Measurements from ENCODE around the gene CFAP61. TPM values are rescaled to one million over a fixed set of nuclear protein-coding genes. Genes with fewer than 3 reads are reported as not detected.
A peak's percentile ranks its signal among the peaks of the same experiment; 100 is the strongest.

The CFAP61 gene
- total and polyA plus RNA-seq, 2 donors from 2014 or later: 0.58 to 2.6 TPM

DNA sequence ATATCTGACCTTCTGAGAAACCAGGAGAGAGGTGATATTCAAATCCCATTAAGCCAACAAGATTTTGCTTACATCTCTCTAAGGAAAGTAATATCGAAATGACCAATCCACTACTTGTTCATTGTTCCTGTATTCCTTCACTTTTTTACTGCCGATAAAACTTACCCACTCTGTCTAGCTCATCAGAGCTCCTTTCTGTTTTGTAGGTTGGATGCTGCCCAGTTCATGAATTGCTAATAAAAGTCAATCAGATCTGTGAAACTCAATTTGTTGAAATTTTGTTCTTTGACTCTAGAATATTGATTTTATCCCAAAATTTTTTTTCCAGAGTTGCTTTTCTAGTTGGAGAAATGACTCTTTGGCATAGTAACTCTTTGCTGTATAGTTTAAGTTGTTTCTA lies 166.7 kb downstream of the CFAP61 start:
- FAIRE-seq (no peak), DNase-seq (no peak)
- H3K27me3 ChIP-seq (ENCODE audit: control insufficient read depth, insufficient read depth, low read length): no peaks in the 10 kb centered on the region
- no peak overlapping the region for H3K4me3 ChIP-seq (ENCODE audit: low read length in 3 of 3)
- TF ChIP-seq, protein P1, sequence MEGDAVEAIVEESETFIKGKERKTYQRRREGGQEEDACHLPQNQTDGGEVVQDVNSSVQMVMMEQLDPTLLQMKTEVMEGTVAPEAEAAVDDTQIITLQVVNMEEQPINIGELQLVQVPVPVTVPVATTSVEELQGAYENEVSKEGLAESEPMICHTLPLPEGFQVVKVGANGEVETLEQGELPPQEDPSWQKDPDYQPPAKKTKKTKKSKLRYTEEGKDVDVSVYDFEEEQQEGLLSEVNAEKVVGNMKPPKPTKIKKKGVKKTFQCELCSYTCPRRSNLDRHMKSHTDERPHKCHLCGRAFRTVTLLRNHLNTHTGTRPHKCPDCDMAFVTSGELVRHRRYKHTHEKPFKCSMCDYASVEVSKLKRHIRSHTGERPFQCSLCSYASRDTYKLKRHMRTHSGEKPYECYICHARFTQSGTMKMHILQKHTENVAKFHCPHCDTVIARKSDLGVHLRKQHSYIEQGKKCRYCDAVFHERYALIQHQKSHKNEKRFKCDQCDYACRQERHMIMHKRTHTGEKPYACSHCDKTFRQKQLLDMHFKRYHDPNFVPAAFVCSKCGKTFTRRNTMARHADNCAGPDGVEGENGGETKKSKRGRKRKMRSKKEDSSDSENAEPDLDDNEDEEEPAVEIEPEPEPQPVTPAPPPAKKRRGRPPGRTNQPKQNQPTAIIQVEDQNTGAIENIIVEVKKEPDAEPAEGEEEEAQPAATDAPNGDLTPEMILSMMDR (IDR thresholded peaks at IDR 0.05; ENCODE audit: borderline replicate concordance, extremely low read depth, insufficient read depth): no peak
- H3K36me3 ChIP-seq (ENCODE audit: control insufficient read depth in 2 of 3, insufficient read depth in 3 of 3, low read length in 3 of 3): no peaks in the 10 kb centered on the region
- no peak overlapping the region for H3K27ac ChIP-seq (ENCODE audit: low read depth in 2 of 2, low read length in 2 of 2)
- intact Hi-C loops (cut with DNase I): no loop called here
- no peaks in the 10 kb centered on the region for H3K9me3 ChIP-seq (ENCODE audit: control insufficient read depth in 2 of 3, insufficient read depth in 1 of 3, low read length in 3 of 3)
- H3K9ac ChIP-seq (ENCODE audit: low read length in 3 of 3): no peak overlapping the region
- no peaks in the 10 kb centered on the region for H3K4me1 ChIP-seq (ENCODE audit: control insufficient read depth in 2 of 3, insufficient read depth in 2 of 3, low read depth in 1 of 3, low read length in 3 of 3)

DNA sequence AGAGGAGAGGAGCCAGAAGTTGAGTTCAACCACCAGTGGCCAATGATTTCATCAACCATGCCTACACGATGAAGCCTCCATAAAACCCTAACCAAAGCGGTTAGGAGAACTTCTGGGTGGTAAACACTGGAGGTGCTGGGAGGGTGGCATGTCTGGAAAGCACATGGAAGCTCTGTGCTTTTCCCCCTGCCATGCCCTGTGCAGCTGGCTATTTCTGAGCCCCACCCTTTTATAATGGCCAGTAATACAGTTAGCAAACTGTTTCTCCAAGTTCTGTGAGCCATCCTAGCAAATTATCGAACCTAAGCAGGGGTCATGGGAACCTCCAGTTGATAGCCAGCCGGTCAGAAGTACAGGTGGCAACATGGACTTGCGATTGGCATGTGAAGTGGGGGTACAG lies 167.8 kb downstream of the CFAP61 start:
- Histone ChIP-seq H3K27ac (ENCODE audit: low read depth in 2 of 2, low read length in 2 of 2) (no peak overlapping the region), H3K27me3 (ENCODE audit: control insufficient read depth, insufficient read depth, low read length) (no peaks in the 10 kb centered on the region), H3K9ac (ENCODE audit: low read length in 3 of 3) (no peak overlapping the region), H3K36me3 (ENCODE audit: control insufficient read depth in 2 of 3, insufficient read depth in 3 of 3, low read length in 3 of 3) (no peaks in the 10 kb centered on the region), H3K4me3 (ENCODE audit: low read length in 3 of 3) (no peak overlapping the region), H3K9me3 (ENCODE audit: control insufficient read depth in 2 of 3, insufficient read depth in 1 of 3, low read length in 3 of 3) (no peaks in the 10 kb centered on the region), H3K4me1 (ENCODE audit: control insufficient read depth in 2 of 3, insufficient read depth in 2 of 3, low read depth in 1 of 3, low read length in 3 of 3) (no peaks in the 10 kb centered on the region)
- TF ChIP-seq, protein P1 (IDR thresholded peaks at IDR 0.05; ENCODE audit: borderline replicate concordance, extremely low read depth, insufficient read depth): no peak
- intact Hi-C loops (cut with DNase I): no loop called here
- no peak for FAIRE-seq
- DNase-seq: no peak

DNA sequence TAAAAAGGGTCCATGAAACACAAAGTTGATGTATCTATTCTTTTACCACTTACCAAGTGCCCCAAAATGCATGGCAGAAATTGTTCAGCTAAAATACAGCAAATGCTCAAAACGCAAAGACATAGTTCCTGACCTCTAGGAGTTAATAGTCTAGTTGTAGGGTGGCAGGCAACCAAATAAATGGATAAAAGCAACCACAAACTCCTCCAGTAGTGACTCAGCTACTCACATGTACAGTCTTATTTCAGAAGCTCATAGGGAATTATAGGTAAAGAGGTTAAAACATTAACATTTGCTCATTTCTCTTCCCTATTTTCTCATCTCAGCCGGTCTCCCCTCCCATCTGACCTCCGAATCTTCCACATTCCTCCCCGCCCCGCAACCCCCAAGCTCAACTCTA lies 171.6 kb downstream of the CFAP61 start:
- no peak overlapping the region for H3K27ac ChIP-seq (ENCODE audit: low read depth in 2 of 2, low read length in 2 of 2)
- TF ChIP-seq, protein P1 (IDR thresholded peaks at IDR 0.05; ENCODE audit: borderline replicate concordance, extremely low read depth, insufficient read depth): no peak
- no peaks in the 10 kb centered on the region for H3K36me3 ChIP-seq (ENCODE audit: control insufficient read depth in 2 of 3, insufficient read depth in 3 of 3, low read length in 3 of 3)
- peaks cover 0 to 3% (median 0%) of the 10 kb centered on the region in 3 donors for H3K9me3 ChIP-seq (ENCODE audit: control insufficient read depth in 2 of 3, insufficient read depth in 1 of 3, low read length in 3 of 3)
- no peak overlapping the region for H3K4me3 ChIP-seq (ENCODE audit: low read length in 3 of 3)
- intact Hi-C loops (cut with DNase I): no loop called here
- H3K4me1 ChIP-seq (ENCODE audit: control insufficient read depth in 2 of 3, insufficient read depth in 2 of 3, low read depth in 1 of 3, low read length in 3 of 3): no peaks in the 10 kb centered on the region
- H3K27me3 ChIP-seq (ENCODE audit: control insufficient read depth, insufficient read depth, low read length): no peaks in the 10 kb centered on the region
- DNase-seq (no peak), FAIRE-seq (no peak)
- no peak overlapping the region for H3K9ac ChIP-seq (ENCODE audit: low read length in 3 of 3)

DNA sequence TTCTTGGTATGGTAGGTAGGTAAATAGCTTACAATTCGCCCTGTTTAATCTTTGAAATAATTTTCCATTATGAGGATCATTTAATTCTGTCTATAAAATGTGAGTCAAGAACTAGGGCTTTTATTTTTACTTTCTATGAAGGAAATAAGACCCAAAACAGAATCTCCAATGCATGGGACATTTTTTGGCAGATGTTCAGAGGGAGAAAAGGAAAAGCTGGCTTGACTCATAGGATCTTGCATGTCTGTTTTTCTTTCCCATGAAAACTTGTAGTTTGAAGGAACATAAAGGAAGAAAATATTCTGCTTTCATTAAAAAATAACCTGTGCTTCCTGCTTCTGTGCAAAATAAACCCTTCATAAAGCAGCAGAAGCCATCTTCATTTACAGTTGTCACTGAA lies 172.5 kb downstream of the CFAP61 start:
- FAIRE-seq (no peak), DNase-seq (peak in 2 of 5 donors; percentile 26 to 80)
- H3K4me3 ChIP-seq (ENCODE audit: low read length in 3 of 3): no peak overlapping the region
- H3K9me3 ChIP-seq (ENCODE audit: control insufficient read depth in 2 of 3, insufficient read depth in 1 of 3, low read length in 3 of 3): peaks cover 0 to 3% (median 0%) of the 10 kb centered on the region in 3 donors
- TF ChIP-seq, protein P1 (IDR thresholded peaks at IDR 0.05; ENCODE audit: borderline replicate concordance, extremely low read depth, insufficient read depth): no peak
- no peak overlapping the region for H3K9ac ChIP-seq (ENCODE audit: low read length in 3 of 3)
- no peaks in the 10 kb centered on the region for H3K27me3 ChIP-seq (ENCODE audit: control insufficient read depth, insufficient read depth, low read length)
- H3K4me1 ChIP-seq (ENCODE audit: control insufficient read depth in 2 of 3, insufficient read depth in 2 of 3, low read depth in 1 of 3, low read length in 3 of 3): no peaks in the 10 kb centered on the region
- intact Hi-C loops (cut with DNase I): no loop called here
- H3K27ac ChIP-seq (ENCODE audit: low read depth in 2 of 2, low read length in 2 of 2): no peak overlapping the region
- no peaks in the 10 kb centered on the region for H3K36me3 ChIP-seq (ENCODE audit: control insufficient read depth in 2 of 3, insufficient read depth in 3 of 3, low read length in 3 of 3)

Data from kidney (tissue), 14 donors.